GM20431 (cell line): ENCODE results near the gene POLR3G.

Experiments used
- in situ Hi-C: fragments of 300-500 bp; cut with MseI, MboI; formaldehyde crosslinking; loops from one replicate; pipeline ENCODE4 v1.15.0; 2020; ENCODE audit warnings: low sequenced_read_pairs; ENCODE audit not compliant: unreplicated experiment

The POLR3G gene

DNA sequence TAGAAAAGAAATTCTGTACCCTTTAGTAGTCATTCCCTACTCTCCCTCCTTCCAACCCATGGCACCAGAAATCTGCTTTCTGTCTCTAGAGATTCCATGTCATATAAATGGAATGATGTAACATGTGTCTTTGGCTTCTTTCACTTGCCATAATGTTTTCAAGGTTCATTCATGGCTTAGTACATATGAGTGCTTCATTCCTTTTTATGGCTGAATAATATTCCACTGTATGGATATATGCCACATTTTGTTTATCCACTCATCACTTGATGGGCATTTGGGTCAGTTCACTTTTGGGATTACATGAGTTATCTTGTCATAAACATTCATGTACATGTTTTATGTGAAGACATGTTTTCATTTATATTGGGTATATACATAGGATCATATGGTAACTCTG lies 19.4 kb downstream of the POLR3G start:
- in situ Hi-C loops, result no loop called here

DNA sequence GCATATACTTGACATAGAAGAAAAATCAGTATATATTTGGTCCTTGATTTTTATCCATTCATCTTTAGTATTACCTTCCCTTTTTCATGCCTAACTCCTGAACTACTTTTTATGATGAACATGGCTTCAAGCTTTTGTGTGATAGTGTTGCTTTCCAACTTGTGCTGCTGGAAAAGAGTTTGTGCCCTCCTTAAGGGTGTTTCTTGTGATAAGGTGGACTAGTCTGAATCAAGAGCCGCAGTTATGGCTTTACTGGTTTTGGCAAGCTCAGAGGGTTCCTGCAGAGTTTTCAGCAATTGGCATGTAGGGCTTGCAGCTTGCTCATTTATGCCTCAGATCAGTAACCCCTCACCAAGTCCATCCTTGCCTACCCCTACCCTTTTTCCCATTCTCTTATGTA lies 20.5 kb downstream of the POLR3G start:
- in situ Hi-C loops, result no loop called here

DNA sequence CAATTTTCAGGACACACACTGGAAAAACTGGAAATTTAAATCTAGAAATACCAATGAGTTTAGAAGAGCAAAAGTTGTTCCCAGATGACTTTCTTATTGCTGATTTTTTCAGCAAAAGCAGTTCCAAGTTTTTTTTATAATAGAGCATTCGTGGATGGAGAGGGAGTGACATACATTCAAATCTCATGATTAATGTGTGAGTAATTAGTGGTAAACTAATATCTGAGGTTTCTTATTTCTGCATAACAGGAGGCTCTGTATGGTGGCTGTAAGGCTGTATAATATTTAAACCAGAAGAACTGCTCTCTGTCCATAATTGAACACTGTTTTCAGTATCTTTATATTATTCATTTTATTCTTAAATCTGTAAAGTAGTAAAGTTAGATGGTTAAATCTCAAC lies 28.9 kb downstream of the POLR3G start:
- in situ Hi-C loops, result no loop called here

DNA sequence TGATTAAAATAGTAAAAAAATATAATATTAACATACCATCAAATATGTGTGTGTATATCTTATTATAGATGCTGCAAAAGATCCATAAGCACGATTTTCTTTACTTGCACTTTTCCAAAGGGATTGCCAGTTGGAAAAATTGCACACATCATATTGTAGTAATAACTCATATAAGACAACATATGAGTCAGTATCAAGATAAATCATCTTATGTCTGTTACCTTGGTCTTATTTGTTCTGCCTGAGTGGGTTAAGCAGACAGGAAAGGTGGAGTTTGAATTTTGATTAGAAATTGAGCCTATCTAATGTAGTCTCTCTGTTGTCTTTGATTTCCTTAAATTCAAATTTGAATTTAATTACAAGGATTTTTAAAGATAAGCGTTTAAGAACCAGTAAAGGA lies 30.1 kb downstream of the POLR3G start:
- in situ Hi-C loops, result no loop called here

DNA sequence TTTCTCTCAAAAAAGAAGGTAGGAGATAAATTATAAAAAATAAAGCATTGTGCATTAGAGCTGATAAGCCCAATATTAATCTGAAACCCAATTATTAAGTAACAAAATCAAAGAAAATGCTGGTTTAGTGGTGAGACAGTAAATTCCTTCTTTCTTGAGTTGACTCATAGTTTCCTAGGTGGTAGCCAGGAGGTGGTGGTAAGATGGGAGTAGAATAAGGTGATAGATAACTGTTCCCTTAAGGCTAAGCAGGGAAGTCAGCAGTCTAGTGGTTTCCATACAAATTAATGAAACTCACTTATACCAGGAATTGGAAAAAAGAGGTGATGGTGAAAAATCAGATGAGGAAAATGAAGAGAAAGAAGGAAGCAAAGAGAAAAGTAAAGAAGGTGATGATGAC lies 31.6 kb downstream of the POLR3G start:
- in situ Hi-C loops, result no loop called here

DNA sequence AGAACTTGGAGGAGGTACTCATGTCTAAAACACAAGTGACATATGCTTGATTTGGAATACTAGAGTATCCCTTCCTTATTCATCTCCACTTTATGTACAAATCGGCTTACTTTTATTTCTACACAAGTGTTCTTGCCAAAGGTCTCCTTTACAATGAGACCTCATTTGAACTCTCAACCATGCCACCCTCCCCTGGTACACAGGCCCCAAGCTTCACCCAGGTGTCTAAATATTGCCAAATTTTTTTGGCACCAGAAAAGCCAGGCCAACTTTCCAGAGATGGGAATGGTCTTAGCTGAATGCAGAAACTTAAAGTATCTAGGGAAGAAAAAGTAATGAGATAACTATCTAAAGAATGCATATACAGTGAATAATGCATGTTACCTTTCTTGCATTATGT lies 35.8 kb downstream of the POLR3G start:
- in situ Hi-C loops, result no loop called here

DNA sequence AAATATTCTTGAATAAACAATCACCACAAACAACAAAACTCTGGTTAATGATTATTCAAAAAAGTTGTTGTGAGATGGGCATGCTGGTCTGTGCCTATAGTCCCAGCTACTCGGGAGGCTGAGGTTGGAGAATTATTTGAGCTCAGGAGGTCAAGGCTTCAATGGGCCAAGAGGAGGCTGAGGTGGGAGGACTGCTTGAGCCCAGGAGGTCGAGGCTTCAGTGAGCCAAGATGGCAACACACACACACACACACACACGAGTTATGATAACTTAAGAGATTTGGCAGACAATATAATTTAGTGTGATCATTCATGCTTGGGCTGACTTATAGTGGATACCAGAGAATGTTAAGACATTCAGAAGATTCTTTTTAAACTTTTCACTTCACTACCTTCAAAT lies 39.9 kb downstream of the POLR3G start:
- in situ Hi-C loops, result no loop called here

DNA sequence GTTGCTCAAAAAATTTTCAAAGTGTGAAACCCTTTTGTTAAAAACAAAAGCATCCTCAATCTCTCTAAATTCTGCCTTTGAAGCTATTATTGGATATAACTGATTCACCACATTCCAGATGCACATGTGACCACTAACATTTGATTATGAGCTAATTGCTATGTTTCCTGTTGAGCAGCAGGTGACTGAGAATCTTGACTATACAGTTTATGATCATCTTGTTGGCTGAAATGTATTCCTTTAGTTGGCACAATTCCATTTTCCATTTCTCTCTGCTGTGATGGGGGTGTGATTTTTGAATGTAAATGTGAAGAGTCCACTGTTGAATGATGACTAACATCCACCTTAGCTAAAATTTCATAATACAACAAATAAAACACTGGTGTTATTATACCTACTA lies 44.0 kb downstream of the POLR3G start:
- in situ Hi-C loops, result no loop called here

DNA sequence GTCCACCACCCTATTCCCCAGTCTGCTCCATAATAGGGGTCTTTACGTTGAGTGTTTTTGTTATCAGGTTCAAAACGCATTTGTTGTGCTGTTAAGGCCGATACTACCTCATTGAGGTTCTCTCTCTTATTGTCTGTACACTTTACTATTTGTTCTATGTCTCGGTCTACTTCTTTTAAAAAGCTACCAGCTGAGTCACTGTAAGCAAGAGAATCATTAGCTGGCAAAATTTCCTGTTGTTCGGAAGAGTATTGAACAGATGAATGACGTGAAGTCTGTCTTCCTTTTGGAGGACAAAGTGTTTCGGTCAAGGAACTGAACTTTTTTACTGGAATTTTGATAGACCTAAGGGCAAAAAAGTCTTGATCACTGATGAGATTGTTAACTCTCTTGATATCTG lies 44.4 kb downstream of the POLR3G start:
- in situ Hi-C loops, result no loop called here

DNA sequence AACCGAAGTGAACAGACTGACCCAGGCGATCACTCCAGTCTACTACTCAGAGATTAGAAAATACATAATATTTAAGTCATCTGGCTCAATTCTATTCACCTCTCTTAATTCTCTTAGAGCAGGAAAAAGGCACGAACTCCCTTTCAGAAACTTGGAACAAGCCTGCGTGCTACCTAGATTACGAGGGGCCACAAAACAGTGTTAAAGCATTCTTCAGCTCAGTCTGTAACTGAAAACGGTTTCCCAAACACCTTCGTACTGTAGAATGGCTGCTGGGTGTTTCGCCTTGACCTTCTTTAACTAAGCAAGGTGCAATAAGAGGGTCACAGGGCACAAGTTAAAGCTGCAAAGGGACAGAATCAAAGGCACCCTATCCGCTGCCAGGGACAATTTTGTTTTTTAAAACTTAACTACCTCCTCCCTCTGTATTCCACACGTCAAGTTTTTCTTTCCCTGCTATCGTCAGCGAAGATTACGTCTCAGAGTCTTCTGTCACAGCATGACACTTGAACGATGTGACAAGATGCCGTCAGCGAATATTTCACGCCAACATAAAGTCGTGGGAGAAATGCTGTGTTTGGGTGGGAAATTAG lies 54.0 kb downstream of the POLR3G start:
- in situ Hi-C loops, result loop anchor here (25.0 kb wide), 1 partner anchor 91 kb away; no protein-coding TSS in a partner anchor

DNA sequence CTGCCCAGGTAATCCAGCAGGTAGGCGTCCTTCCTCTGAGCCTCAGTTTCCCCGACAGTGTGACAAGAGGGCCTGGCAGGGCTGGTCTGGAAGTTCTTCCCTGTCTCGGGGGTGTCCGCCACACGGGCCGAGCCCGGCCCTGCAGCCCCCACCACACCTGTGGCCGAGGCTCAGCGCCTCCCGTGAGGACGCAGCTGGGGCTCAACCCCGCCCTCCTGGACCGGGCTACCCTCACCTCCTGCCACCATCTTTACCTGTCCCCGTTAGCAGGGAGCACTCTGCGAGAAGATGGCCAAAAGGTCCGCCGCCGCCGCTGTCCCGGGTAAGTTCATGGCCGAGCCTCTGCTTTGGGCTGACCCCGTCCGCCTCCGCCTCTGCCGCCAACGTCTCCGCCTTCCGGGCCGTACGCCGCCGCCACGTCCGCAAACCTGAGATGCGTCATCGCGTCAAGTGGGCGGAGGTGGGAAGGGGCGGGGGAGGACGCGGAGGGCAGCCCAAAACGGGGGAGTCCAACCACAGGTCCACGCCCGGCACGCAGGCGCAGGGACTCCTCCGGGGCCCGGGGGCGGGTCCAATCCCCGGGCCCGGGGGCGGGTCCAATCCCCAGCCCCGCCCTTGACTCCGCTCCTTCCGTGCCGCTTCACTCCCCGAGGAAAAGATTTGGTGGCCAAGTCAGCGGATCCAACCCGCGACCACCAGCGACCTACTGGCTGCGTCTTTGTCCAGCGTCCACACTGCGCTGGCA lies 54.7 kb downstream of the POLR3G start, which contains the start of gene LYSMD3:
TSS of gene LYSMD3 (minus strand) at position 391 of the 745 bp plus-strand sequence. CDS start 4,295 bp downstream, outside the sequence.
- in situ Hi-C loops, result loop anchor here (25.0 kb wide), 1 partner anchor 92 kb away; no protein-coding TSS in a partner anchor

DNA sequence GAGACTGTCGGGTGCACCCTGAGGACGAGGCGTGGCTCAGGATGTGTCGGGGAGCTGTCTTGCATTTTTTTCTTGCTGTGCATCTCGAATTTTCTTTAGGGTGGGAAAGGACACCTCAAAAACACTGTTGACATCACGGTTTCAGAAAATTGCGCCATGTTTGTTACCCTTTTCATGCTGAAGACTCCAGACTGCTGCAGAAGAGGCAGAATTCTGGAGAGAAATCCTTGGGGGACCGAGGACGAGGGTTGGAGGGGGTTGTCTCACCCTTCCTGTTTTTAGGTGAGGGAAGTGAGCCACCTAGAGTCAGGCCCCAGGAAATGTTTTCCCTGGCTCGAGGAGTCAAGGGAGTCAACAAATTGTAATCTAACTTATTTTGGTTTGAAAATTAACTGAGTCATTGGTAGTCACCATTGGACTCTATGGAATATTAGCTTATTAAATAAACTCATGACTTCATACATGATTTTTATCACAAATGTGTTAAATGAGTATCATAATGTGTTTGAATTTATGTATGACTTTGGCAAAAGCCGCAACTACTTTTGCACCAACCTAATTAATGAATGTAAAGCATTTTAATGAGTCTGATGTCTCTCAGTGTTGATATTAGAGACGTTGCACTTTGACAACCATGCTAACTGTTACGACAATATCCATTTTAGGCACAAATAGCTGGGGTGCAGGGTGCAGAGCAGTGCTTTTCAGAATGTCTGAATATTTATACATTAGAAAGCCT lies 55.4 kb downstream of the POLR3G start:
- in situ Hi-C loops, result loop anchor here (25.0 kb wide), 1 partner anchor 93 kb away; no protein-coding TSS in a partner anchor

DNA sequence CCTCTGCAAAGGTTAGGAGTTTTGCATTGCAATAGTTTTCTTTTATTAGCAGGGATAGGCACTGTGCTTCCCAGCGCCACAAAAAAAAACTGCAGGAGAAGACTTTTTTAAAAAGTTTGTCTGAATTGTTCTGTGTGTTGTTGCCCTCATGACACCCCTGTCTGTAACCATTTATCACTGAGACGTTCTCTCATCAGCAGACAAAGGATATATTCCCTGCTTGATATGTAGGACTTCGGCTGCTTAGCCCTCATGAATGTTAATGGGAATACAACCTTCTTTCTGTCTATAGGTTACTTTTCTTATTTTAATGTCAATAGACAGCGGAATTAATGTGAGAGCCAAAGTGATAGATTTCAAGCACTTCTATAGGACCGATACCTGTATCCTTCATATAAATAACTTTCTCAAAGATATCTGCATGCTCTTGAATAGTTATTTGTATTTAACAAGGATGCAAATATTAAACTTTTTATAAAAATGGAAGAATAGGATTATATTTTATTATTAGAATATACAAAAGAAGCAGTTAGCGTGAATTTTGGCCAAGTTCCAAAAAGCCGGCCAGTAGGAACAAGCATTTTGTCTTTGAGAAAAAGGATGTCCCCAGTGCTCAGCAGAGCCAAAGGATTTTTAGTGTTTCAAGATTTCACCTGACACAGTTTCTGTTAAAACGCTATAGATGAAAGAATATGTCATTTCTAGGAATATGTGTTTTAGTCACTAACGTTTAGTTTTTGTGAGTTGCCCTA lies 56.2 kb downstream of the POLR3G start:
- in situ Hi-C loops, result loop anchor here (25.0 kb wide), 1 partner anchor 94 kb away; no protein-coding TSS in a partner anchor

DNA sequence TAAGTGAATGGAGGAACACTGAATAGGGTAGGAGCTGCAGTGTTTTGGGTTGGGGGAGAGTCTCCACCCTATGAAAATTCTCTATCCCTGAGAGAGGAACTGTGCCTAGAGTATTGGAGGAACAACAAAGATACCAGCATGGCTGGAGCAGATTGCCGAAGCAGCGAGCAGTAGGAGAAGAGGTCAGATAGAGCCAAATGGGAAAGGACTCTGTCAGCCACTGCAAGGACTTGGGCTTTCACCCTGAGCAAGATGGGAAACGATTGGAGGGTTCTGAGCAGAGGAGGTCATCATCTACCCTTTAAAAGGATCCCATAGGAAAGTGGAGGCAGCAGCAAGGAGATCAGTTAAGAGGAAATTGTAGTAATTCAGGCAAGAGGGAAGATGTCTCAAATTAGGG lies 59.1 kb downstream of the POLR3G start:
- in situ Hi-C loops, result loop anchor here (25.0 kb wide), 1 partner anchor 96 kb away; no protein-coding TSS in a partner anchor

DNA sequence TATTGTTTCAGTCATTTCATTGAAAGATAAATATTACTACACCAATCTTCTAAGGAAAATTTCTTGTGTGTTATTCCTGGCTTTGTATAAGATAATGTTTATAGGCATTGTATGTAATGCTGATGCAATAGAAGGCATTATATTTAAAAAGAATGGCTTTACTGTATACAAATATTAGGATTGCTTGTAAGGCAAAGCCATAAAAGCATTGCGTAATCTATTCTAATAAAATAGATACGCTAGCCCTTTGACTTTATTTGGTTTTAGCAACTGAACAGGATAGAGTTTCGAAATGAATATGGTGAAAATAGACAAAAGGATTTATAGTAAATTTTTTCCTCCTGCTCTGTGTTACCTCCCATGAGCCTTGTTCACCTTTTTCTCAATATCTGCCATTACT lies 60.3 kb downstream of the POLR3G start:
- in situ Hi-C loops, result loop anchor here (25.0 kb wide), 1 partner anchor 98 kb away; no protein-coding TSS in a partner anchor

DNA sequence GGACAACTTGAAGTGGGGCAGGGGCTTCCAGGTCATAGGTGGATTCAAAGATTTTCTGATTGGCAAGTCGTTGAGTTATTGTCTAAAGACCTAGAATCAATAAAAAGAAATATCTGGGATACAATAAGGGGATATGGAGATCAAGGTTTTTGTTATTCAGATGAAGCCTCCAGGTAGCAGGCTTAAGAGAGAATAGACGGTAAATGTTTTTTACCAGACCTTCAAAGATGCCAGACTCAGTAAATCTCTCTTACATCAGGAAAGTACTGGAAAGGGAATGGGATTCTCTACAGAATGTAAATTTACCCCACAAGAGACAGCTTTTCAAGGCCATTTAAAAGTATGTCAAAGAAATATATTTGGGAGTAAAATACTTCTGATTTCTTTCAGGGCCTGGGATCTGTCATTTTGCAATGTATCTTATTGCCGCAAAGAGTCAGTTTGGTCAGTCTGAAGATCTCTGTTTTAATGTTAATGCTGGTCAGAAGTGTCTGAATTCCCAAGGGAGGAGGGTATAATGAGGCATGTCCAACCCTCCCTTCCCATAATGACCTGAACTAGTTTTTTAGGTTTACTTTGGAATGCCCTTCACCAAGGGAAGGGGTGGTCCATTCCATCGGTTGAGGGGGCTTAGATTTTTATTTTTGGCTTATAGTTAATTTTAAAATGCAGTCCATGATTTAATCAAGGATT lies 68.3 kb downstream of the POLR3G start:
- in situ Hi-C loops, result loop anchor here (25.0 kb wide), 1 partner anchor 106 kb away; no protein-coding TSS in a partner anchor

DNA sequence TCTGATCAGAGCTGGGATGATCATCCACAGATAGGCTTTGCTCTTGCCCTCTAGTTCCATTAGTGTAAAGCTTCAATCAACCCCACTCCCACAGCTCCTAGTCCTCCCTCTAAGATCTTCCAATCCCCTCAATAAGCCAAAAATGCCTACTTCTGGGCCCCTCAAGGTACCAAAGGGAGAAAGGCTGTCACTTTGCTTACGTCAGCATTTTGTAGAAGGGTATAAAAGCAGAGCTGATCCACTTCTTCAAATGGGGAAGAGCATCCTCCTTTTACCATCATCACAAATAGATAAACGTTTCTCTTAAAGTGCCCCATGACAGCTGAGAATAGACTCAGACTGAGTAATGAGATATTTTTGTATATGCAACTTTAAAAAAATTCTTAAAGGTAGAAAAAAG lies 70.8 kb downstream of the POLR3G start:
- in situ Hi-C loops, result loop anchor here (25.0 kb wide), 1 partner anchor 108 kb away; no protein-coding TSS in a partner anchor

DNA sequence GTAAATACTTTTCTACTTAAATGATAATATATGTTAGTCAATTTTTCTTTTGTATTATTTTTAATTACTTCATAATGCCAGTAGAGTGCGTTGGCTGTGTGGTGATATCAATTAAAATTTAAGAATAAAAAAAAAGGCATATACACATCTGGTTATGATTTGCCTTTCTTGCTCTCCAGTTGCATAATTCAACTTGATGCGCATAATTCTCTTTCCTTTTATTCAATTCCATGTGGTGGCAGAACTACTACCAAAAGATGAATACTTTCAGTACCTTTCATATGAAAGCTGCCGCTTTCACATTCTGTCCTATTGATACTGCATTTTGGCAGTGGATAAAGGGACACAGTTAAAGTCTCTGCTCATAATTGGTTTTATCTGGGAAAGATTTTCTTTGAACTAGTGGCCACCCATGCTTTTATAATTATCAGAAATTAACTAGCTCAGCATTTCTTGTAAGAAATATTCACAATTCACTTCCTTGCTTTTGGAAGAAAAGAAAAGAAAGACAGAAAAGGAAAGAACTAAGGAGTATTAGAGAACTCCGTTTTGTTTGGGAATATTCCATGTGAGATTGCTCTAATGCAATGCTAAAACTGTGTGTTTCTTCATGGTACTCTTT lies 71.7 kb downstream of the POLR3G start:
- in situ Hi-C loops, result loop anchor here (25.0 kb wide), 1 partner anchor 109 kb away; no protein-coding TSS in a partner anchor

DNA sequence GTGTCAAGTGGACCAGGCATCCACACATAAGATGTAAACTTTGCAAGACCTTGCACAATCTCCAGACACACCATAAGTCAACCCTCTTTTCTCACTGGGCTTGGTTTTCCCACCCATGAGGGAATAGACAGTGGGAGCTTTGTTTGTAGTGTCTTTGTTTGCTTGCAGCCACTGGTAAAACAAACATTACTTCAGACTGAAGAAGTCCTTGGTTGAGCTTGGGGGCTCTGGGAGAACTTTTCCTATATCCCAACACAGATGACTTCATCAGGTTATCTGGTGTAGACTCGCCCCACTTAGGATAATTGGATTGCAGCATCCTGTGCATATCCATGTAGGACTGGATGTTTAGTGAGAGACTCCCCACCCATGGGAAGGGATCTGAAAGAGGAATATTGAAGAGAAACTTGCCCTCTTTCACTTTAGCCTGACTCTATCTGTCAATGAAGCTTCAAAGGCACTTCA lies 72.4 kb downstream of the POLR3G start:
- in situ Hi-C loops, result loop anchor here (25.0 kb wide), 1 partner anchor 110 kb away; no protein-coding TSS in a partner anchor
